Uterus (tissue), 4 donors: ENCODE measurements around the gene RGS7. TPM values are rescaled to one million over a fixed set of nuclear protein-coding genes. Genes with fewer than 3 reads are reported as not detected.

Source experiments
- DNase-seq, 2 donors: peaks; one replicate each; pipeline ENCODE4 v3.0.0-alpha.2; 2019 to 2020
- H3K27ac ChIP-seq, 2 donors: fragments of 200-600 bp; sonication (generic); 1 replicate in 1 of 2; 2 replicates in 1 of 2; pipeline ENCODE4 v1.5.1; 2016 to 2018
- H3K27me3 ChIP-seq, 2 donors: fragments of 200-600 bp; sonication (generic); one replicate each; pipeline ENCODE4 v1.5.1; 2018 to 2019; ENCODE audit warnings: control low read depth in 1 of 2
- H3K36me3 ChIP-seq, 2 donors: fragments of 200-600 bp; sonication (generic); one replicate each; pipeline ENCODE4 v1.5.1; 2019; ENCODE audit warnings: control low read depth in 1 of 2
- H3K4me1 ChIP-seq, 2 donors: fragments of 200-600 bp; sonication (generic); one replicate each; pipeline ENCODE4 v1.5.1; 2018 to 2019; ENCODE audit warnings: control low read depth in 1 of 2
- H3K4me3 ChIP-seq, 2 donors: fragments of 200-600 bp; sonication (generic); 1 replicate in 1 of 2; 2 replicates in 1 of 2; pipeline ENCODE4 v1.5.1; 2018 to 2019; ENCODE audit warnings: mild to moderate bottlenecking in 1 of 2
- H3K9me3 ChIP-seq, 2 donors: fragments of 200-600 bp; sonication (generic); one replicate each; pipeline ENCODE4 v1.5.1; 2019; ENCODE audit warnings: control low read depth in 1 of 2
- CTCF ChIP-seq, 4 experiments: fragments of 200-600 bp in 2 of 4; fragments of 450-650 bp in 2 of 4; sonication (generic) in 2 of 4; IDR thresholded peaks; one replicate each; pipeline ENCODE4 v1.5.1; 2016 to 2019; ENCODE audit warnings: antibody characterized with exemption in 4 of 4, mild to moderate bottlenecking in 2 of 4, moderate library complexity in 1 of 4
- POLR2A ChIP-seq, 2 donors: fragments of 450-650 bp; IDR thresholded peaks; one replicate each; pipeline ENCODE4 v1.6.1; 2016; ENCODE audit warnings: antibody characterized with exemption in 2 of 2, mild to moderate bottlenecking in 1 of 2, moderate library complexity in 1 of 2
- intact Hi-C: fragments of 100-400 bp; cut with DNase I; formaldehyde crosslinking; loops from one replicate; pipeline ENCODE4 v1.15.1; 2023; ENCODE audit warnings: low total_unique reads
- total RNA-seq, 4 donors: library from RNA; depleted of rRNA in 3 of 4; stranded (reverse); fragments of >200 nt in 3 of 4; gene quantifications; one replicate each; pipeline versions ENCODE4 v1.1.0 to v1.2.4, GENCODE V29; 2014 to 2023
- donor health status: DM: yes; HTN: yes; CAD: no.

RGS7 gene
- total RNA-seq, 4 donors from 2014 or later = 0.62 TPM; not detected in 3

GRCh38 chr1:241269116-241269515, 87.9 kb downstream of the RGS7 start:
- TF ChIP-seq CTCF (IDR thresholded peaks at IDR 0.05) (no peak), POLR2A (IDR thresholded peaks at IDR 0.05) (no peak)
- intact Hi-C loops = no loop called here

GRCh38 chr1:241266121-241266520, 90.9 kb downstream of the RGS7 start:
- Histone ChIP-seq H3K4me1 (no peaks in the 10 kb centered on the region), H3K9me3 (no peaks in the 10 kb centered on the region), H3K4me3 (no peak overlapping the region), H3K27ac (no peak overlapping the region), H3K27me3 (no peaks in the 10 kb centered on the region), H3K36me3 (no peaks in the 10 kb centered on the region)
- DNase-seq = no peak
- intact Hi-C loops = no loop called here
- TF ChIP-seq POLR2A (IDR thresholded peaks at IDR 0.05) = no peak
- TF ChIP-seq CTCF (IDR thresholded peaks at IDR 0.05) = no peak

More at GRCh38 chr1:241269116-241269515, 87.9 kb downstream of the RGS7 start:
- DNase-seq = no peak
- no peaks in the 10 kb centered on the region for H3K9me3 ChIP-seq
- H3K4me3 ChIP-seq = no peak overlapping the region
- H3K27ac ChIP-seq = no peak overlapping the region
- H3K36me3 ChIP-seq = no peaks in the 10 kb centered on the region
- no peaks in the 10 kb centered on the region for H3K4me1 ChIP-seq
- no peaks in the 10 kb centered on the region for H3K27me3 ChIP-seq

- DNase-seq = no peak
- TF ChIP-seq CTCF (IDR thresholded peaks at IDR 0.05) = no peak
- TF ChIP-seq POLR2A (IDR thresholded peaks at IDR 0.05) = no peak
- H3K36me3 ChIP-seq = no peaks in the 10 kb centered on the region
- no peak overlapping the region for H3K4me3 ChIP-seq
- no peak overlapping the region for H3K27ac ChIP-seq
- H3K9me3 ChIP-seq = no peaks in the 10 kb centered on the region
- no peaks in the 10 kb centered on the region for H3K4me1 ChIP-seq
- intact Hi-C loops = no loop called here
- no peaks in the 10 kb centered on the region for H3K27me3 ChIP-seq
Observed at GRCh38 chr1:241265428-241265827, 91.6 kb downstream of the RGS7 start.

- no peaks in the 10 kb centered on the region for H3K9me3 ChIP-seq
- no peaks in the 10 kb centered on the region for H3K36me3 ChIP-seq
Observed at GRCh38 chr1:241263346-241263745, 93.7 kb downstream of the RGS7 start.

GRCh38 chr1:241253471-241253870, 103.5 kb downstream of the RGS7 start:
- TF ChIP-seq CTCF (IDR thresholded peaks at IDR 0.05) (no peak), POLR2A (IDR thresholded peaks at IDR 0.05) (no peak)
- Histone ChIP-seq H3K4me1 (no peaks in the 10 kb centered on the region), H3K27me3 (no peaks in the 10 kb centered on the region), H3K9me3 (peaks cover 0 to 3% of the 10 kb centered on the region in 2 donors), H3K27ac (no peak overlapping the region), H3K4me3 (no peak overlapping the region), H3K36me3 (no peaks in the 10 kb centered on the region)
- no peak for DNase-seq
- intact Hi-C loops = no loop called here

More at GRCh38 chr1:241263346-241263745, 93.7 kb downstream of the RGS7 start:
- no peak for TF ChIP-seq POLR2A (IDR thresholded peaks at IDR 0.05)
- TF ChIP-seq CTCF (IDR thresholded peaks at IDR 0.05) = no peak
- intact Hi-C loops = no loop called here
- DNase-seq = no peak
- H3K4me1 ChIP-seq = no peaks in the 10 kb centered on the region
- no peak overlapping the region for H3K4me3 ChIP-seq
- H3K27me3 ChIP-seq = no peaks in the 10 kb centered on the region
- no peak overlapping the region for H3K27ac ChIP-seq
